Astrocyte of the spinal cord (primary cell): ENCODE measurements around the gene CDK1.

Experiments
- DNase-seq: peaks from one replicate; pipeline ENCODE4 v3.0.0; 2011; ENCODE audit warnings: low read depth, low spot score
- H3K4me3 ChIP-seq: 2 replicates; pipeline ENCODE4 v1.5.1; 2011; ENCODE audit warnings: low read depth, mild to moderate bottlenecking, low read length, moderate library complexity
- CTCF ChIP-seq: IDR thresholded peaks from 2 replicates; pipeline ENCODE4 v1.5.1; 2012; ENCODE audit warnings: low read depth, mild to moderate bottlenecking, low read length, inconsistent platforms
- in situ Hi-C: cut with HindIII; loops from 2 replicates; pipeline ENCODE4 v1.10.0; 2017; ENCODE audit warnings: low sequenced_read_pairs

Gene CDK1

GRCh38 chr10:60733826-60734225 lies 44.5 kb upstream of the CDK1 start:
- TF ChIP-seq CTCF: no peak
- no peak for DNase-seq
- peak overlapping the region; percentile 51 for H3K4me3 ChIP-seq
- in situ Hi-C loops: no loop called here

GRCh38 chr10:60734226-60734625 lies 44.1 kb upstream of the CDK1 start:
- TF ChIP-seq CTCF: no peak
- in situ Hi-C loops: no loop called here
- H3K4me3 ChIP-seq: no peak overlapping the region
- DNase-seq: no peak

GRCh38 chr10:60735244-60735643 lies 43.0 kb upstream of the CDK1 start:
- in situ Hi-C loops: no loop called here
- TF ChIP-seq CTCF: no peak
- DNase-seq: no peak
- H3K4me3 ChIP-seq: no peak overlapping the region

GRCh38 chr10:60737242-60737641 lies 41.0 kb upstream of the CDK1 start:
- in situ Hi-C loops: no loop called here

GRCh38 chr10:60739558-60739957 lies 38.7 kb upstream of the CDK1 start:
- no peak for TF ChIP-seq CTCF
- H3K4me3 ChIP-seq: no peak overlapping the region
- DNase-seq: peak; percentile 43
- in situ Hi-C loops: no loop called here

More at GRCh38 chr10:60737242-60737641, 41.0 kb upstream of the CDK1 start:
- H3K4me3 ChIP-seq: no peak overlapping the region
- DNase-seq: no peak
- no peak for TF ChIP-seq CTCF

GRCh38 chr10:60742512-60742911 lies 35.8 kb upstream of the CDK1 start:
- no peak overlapping the region for H3K4me3 ChIP-seq
- in situ Hi-C loops: no loop called here
- DNase-seq: no peak
- no peak for TF ChIP-seq CTCF
